AG09309 (cell line): Measurements from ENCODE around the gene SIPA1L2.

Experiments used
- DNase-seq: peaks from one replicate; pipeline ENCODE4 v3.0.0-alpha.2; 2010; ENCODE audit warnings: low read depth
- H3K4me3 ChIP-seq: 2 replicates; pipeline ENCODE4 v1.5.1; 2011; ENCODE audit warnings: mild to moderate bottlenecking, low read depth, low read length, moderate library complexity; ENCODE audit not compliant: control insufficient read depth
- TF ChIP-seq, protein P1 (sequence below): IDR thresholded peaks from 2 replicates; pipeline ENCODE4 v1.5.1; 2011; ENCODE audit warnings: mild to moderate bottlenecking, low read depth, low read length, inconsistent platforms; ENCODE audit not compliant: insufficient read depth, control insufficient read depth; ENCODE audit errors: missing control alignments

Gene SIPA1L2, protein sequence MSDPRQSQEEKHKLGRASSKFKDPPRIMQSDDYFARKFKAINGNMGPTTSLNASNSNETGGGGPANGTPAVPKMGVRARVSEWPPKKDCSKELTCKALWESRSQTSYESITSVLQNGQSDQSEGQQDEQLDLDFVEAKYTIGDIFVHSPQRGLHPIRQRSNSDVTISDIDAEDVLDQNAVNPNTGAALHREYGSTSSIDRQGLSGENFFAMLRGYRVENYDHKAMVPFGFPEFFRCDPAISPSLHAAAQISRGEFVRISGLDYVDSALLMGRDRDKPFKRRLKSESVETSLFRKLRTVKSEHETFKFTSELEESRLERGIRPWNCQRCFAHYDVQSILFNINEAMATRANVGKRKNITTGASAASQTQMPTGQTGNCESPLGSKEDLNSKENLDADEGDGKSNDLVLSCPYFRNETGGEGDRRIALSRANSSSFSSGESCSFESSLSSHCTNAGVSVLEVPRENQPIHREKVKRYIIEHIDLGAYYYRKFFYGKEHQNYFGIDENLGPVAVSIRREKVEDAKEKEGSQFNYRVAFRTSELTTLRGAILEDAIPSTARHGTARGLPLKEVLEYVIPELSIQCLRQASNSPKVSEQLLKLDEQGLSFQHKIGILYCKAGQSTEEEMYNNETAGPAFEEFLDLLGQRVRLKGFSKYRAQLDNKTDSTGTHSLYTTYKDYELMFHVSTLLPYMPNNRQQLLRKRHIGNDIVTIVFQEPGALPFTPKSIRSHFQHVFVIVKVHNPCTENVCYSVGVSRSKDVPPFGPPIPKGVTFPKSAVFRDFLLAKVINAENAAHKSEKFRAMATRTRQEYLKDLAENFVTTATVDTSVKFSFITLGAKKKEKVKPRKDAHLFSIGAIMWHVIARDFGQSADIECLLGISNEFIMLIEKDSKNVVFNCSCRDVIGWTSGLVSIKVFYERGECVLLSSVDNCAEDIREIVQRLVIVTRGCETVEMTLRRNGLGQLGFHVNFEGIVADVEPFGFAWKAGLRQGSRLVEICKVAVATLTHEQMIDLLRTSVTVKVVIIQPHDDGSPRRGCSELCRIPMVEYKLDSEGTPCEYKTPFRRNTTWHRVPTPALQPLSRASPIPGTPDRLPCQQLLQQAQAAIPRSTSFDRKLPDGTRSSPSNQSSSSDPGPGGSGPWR (N-terminal part only)

DNA sequence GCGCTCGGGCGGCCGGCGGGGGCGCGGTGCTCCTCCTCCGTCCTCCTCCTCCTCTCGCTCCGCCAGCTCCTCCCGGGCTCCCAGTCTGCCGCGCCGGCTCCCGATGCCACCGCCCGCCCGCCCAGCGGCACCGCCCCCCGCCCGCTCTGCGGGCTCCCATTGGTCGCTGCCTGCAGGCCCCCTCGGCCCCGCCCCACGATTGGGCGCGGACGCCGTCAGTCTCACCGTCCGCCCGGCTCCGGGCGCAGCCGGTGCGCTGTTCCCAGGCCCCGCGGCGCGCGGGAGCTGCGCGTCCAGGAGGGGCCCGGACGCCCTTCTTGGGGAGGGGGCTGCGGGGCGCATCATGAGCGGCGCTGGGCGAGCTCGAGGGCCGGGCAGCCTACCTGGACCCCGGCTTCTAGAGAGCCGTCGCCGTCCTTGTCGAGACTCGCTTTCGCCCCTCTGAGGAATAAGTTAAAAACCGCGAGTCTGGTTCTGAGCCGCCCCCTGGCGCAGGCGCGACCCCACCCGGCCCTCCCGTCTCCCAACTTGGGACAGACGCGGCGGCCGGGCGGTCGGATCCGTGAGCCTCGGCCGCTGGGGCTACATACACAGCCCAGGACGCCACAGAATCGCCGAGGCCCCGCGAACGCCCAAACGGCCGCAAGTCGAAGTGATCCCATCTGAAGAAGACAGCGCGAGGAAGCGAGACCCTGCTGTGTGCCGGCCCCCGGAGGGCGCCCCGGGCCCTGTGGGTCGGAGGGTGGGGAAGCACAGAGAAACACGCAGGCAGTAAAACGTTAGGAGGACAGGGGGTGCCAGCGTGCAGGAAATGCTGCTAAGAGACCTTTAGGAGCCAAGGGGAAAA lies at the start of gene SIPA1L2:
Gene SIPA1L2 (minus strand): TSS at position 87 of the 847 bp plus-strand sequence. CDS start 114,794 bp downstream, outside the sequence.
- TF ChIP-seq, protein P1, sequence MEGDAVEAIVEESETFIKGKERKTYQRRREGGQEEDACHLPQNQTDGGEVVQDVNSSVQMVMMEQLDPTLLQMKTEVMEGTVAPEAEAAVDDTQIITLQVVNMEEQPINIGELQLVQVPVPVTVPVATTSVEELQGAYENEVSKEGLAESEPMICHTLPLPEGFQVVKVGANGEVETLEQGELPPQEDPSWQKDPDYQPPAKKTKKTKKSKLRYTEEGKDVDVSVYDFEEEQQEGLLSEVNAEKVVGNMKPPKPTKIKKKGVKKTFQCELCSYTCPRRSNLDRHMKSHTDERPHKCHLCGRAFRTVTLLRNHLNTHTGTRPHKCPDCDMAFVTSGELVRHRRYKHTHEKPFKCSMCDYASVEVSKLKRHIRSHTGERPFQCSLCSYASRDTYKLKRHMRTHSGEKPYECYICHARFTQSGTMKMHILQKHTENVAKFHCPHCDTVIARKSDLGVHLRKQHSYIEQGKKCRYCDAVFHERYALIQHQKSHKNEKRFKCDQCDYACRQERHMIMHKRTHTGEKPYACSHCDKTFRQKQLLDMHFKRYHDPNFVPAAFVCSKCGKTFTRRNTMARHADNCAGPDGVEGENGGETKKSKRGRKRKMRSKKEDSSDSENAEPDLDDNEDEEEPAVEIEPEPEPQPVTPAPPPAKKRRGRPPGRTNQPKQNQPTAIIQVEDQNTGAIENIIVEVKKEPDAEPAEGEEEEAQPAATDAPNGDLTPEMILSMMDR = peak; percentile 63
- peak within 1 kb of the TSS; percentile 63 for H3K4me3 ChIP-seq
- DNase-seq = peak; percentile 74

DNA sequence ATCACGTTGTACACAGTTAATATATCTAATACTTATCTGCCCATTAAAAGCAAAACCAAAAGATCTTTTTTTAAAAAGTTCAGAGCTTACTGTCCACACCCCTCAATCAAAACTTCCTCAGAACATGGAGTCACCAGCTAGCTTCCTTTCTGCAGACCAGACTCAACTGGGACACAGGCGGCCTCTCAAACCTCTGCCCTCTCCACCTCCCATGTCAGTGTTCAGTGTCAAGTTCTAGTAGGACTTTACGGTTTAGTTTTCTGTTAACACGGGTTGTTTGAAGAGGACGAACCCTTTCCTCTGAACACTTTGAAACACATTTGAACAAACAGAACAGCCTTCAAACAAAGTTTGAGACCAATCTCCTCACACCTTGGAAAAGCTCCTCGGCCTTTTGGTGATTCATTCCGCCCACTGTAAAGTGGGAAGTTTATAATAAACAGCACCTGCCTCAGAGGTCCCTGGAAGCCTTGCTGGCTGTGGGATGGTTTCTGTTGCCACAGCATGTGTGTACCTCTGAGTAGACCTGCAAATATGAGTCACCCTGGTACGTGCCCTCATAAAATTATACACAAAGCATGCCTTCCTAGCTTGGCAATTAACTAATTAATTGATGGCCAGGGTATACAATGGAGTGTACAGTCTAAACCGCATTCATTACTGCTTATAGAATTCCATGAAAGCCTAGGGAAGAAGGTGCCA lies 48.4 kb upstream of the SIPA1L2 start:
- H3K4me3 ChIP-seq = no peak overlapping the region
- DNase-seq = no peak
- TF ChIP-seq, protein P1 = no peak

DNA sequence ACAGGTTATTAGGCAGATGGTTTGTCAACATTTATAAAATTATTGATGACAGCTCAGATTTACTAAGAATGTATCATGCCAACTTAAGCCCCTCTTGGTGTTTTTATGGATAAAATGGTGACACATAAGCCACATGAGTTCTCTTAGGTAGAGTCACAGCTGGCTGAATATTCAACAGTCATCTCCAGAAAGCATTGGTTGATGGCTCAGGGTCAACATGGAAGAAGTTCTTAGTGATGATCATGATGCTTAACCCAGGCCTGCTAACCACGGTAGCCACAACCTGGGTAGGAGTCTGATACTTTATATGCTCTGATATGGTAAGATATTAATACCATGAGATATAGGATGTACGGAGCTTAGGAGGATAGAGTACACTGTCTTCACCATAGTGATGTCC lies 46.4 kb upstream of the SIPA1L2 start:
- TF ChIP-seq, protein P1 = no peak
- no peak for DNase-seq
- no peak overlapping the region for H3K4me3 ChIP-seq

DNA sequence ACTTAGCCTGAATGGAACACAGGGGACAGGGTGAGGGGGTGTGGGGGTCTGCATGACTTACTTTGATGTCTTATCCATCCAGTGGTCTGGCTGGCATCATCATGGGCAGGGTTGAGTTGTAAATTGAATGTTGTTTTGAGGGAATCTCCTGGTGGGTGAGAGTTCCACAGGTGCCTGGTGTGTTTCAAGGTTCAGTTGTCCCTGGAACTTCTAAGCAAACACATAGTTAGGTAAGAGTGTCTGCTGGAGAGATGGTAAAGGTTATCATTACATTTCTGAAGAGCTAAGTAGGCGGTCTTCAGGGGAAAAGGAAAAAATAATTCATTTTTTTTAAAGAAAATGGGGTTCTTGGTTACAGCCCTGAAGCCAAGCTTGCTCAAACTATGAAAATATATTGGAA lies 46.0 kb upstream of the SIPA1L2 start:
- DNase-seq = no peak
- no peak overlapping the region for H3K4me3 ChIP-seq
- TF ChIP-seq, protein P1 = no peak

DNA sequence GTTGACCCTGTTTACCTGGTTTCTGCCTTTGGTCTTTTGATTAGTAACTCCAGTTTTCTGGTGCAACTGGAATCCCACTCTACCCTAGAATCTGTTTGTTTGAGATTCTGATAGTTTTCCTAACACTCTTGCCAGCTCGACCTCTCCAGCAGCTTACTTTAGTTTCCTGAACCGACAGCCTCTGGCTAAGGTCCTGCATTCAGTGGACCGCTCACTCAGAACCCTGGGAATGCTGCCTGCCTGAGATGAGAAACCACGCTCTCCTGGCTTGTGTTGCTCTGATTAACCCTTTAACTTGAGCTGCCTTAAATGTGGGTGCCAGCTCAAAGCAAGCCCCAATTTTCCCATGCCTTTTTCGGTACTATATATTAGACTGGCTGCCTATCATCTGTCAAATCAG lies 45.3 kb upstream of the SIPA1L2 start:
- TF ChIP-seq, protein P1 = no peak
- H3K4me3 ChIP-seq = no peak overlapping the region
- no peak for DNase-seq

DNA sequence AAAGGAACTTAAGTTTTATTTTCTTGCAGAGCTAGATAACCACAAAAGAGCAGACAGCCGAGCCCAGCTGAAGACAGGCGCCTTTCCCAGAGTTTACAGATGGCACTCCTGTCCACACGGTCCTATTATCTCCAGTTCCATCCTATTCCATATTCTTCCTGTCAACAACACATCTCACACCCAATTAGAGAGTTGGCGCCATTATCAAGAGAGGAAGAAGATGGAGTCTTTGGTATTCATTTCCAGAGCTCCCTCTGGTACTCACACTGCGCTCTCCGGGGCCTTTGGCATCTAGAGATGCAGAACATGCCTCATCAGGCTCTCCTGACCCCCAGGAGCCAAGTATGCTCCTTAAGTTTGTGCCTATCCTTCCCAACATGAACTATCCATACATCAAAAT lies 43.3 kb upstream of the SIPA1L2 start:
- TF ChIP-seq, protein P1 = no peak

More for the DNA sequence above, 43.3 kb upstream of the SIPA1L2 start:
- no peak overlapping the region for H3K4me3 ChIP-seq
- no peak for DNase-seq
